Neural cell (in vitro differentiated cells): ENCODE results near the gene MAST4.

Experiments
- CTCF ChIP-seq: fragments of 450-650 bp; IDR thresholded peaks from 2 replicates; pipeline ENCODE4 v1.5.1; 2014; ENCODE audit warnings: antibody characterized with exemption, mild to moderate bottlenecking, moderate library complexity; ENCODE audit not compliant: poor library complexity, severe bottlenecking
- EZH2 ChIP-seq: fragments of 200-600, 300-800 bp; shearing (Covaris generic), sonication (generic); IDR thresholded peaks from 2 replicates; pipeline ENCODE4 v1.6.1; 2014; ENCODE audit warnings: antibody characterized with exemption, low read length, borderline replicate concordance, mild to moderate bottlenecking; ENCODE audit not compliant: insufficient read depth, poor library complexity, severe bottlenecking

GRCh38 chr5:66974256-66974655 is 378.1 kb downstream of the MAST4 start:
- no peak for TF ChIP-seq CTCF
- no peak for TF ChIP-seq EZH2
